T-helper 1 cell treated with Interleukin-12 subunit alpha and Interleukin-12 subunit beta and Interleukin-4 antibody, amounts not matched to agents 30 μg/mL and 1 μg/mL, for 36 hours (primary cell): ENCODE data around the gene HOMER1.

Source experiments
- H3K27ac Mint-ChIP-seq: one replicate; pipeline ENCODE4 v1.8.0; 2021; ENCODE audit warnings: mild to moderate bottlenecking, mixed read lengths
- H3K27me3 Mint-ChIP-seq: one replicate; pipeline ENCODE4 v1.8.0; 2021; ENCODE audit warnings: low read depth, mixed read lengths
- H3K36me3 Mint-ChIP-seq: one replicate; pipeline ENCODE4 v1.8.0; 2021; ENCODE audit warnings: low read depth, mixed read lengths
- H3K4me1 Mint-ChIP-seq: one replicate; pipeline ENCODE4 v1.8.0; 2021; ENCODE audit warnings: low read depth, mixed read lengths
- H3K4me3 Mint-ChIP-seq: one replicate; pipeline ENCODE4 v1.8.0; 2021; ENCODE audit warnings: mild to moderate bottlenecking, moderate library complexity, mixed read lengths
- H3K9me3 Mint-ChIP-seq: one replicate; pipeline ENCODE4 v1.8.0; 2021; ENCODE audit warnings: mixed read lengths

The HOMER1 gene

DNA sequence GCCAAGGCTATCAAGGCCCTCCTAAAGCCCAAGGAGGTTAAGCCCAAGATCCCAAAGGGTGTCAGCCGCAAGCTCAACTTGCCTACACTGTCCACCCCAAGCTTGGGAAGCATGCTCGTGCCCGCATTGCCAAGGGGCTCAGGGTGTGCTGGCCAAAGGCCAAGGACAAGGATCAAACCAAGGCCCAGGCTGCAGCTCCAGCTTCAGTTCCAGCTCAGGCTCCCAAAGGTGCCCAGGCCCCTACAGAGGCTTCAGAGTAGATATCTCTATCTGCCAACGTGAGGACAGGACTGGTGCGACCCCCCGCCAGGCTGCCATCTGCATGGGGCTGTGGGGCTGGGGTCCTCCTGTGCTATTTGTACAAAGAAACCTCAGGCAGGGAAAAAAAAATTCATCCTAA, 3.3 kb downstream of the HOMER1 start:
- H3K36me3 Mint-ChIP-seq = peaks cover 3% of the 10 kb centered on the region
- H3K4me3 Mint-ChIP-seq = no peak overlapping the region
- peaks cover 30% of the 10 kb centered on the region for H3K27me3 Mint-ChIP-seq
- no peaks in the 10 kb centered on the region for H3K9me3 Mint-ChIP-seq
- peaks cover 29% of the 10 kb centered on the region for H3K4me1 Mint-ChIP-seq
- H3K27ac Mint-ChIP-seq = no peak overlapping the region

DNA sequence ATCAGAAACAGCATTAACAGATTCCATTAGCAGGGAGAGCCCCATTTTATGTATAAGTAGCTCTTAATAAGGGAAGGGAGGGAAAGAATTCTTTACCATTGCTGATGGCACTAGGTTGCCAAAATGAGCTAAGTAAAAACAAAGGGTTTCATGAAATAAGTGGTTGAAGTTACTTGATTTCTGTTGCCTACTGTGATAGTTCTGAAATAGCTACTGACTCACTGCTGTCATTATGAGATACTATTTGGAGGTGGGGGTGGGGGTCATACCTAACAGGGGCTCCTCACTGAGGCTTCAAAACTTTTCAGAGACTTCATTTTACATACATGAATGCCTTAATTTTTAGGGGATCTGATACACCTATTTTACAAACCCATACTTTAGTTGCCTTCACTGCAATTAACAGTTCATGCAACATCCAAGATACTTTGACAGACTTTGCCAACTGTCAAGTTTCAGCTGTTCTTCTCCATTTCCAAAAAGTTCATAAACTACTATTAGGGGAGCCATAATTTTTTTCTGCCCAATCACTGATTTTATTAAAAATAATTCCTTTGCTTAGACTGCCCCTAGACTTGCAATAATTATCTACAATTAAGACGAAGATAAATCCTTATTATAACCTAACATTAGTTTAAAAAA, 4.6 kb downstream of the HOMER1 start:
- peaks cover 1% of the 10 kb centered on the region for H3K36me3 Mint-ChIP-seq
- no peak overlapping the region for H3K4me3 Mint-ChIP-seq
- H3K27me3 Mint-ChIP-seq = peaks cover 30% of the 10 kb centered on the region
- no peaks in the 10 kb centered on the region for H3K9me3 Mint-ChIP-seq
- H3K4me1 Mint-ChIP-seq = peaks cover 24% of the 10 kb centered on the region
- no peak overlapping the region for H3K27ac Mint-ChIP-seq

DNA sequence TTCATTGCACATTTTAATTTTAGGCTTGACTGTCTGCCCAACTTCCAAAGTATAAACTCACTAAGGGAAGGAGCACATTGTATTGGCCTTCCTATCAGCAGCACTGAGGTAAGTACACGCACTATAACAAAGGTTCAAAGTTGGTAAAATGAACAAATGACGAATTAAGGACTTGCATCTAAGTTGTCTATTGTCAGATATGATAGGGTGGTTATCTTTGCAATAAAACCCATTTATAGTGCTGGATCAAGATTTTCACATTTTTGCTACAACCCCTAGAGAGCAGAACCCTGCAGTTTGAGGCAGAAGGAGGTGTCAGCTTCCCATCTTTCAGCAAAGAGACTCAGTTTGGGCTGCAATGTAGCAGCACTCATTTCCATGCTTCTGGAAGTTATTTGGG, 5.1 kb downstream of the HOMER1 start:
- Mint-ChIP-seq H3K27me3 (peaks cover 30% of the 10 kb centered on the region), H3K4me1 (peaks cover 23% of the 10 kb centered on the region), H3K36me3 (no peaks in the 10 kb centered on the region), H3K4me3 (no peak overlapping the region), H3K9me3 (no peaks in the 10 kb centered on the region), H3K27ac (no peak overlapping the region)

GRCh38 chr5:79508354-79508753, 5.6 kb downstream of the HOMER1 start:
- Mint-ChIP-seq H3K4me1 (peaks cover 23% of the 10 kb centered on the region), H3K27ac (no peak overlapping the region), H3K36me3 (no peaks in the 10 kb centered on the region), H3K27me3 (peaks cover 30% of the 10 kb centered on the region), H3K9me3 (no peaks in the 10 kb centered on the region), H3K4me3 (no peak overlapping the region)

DNA sequence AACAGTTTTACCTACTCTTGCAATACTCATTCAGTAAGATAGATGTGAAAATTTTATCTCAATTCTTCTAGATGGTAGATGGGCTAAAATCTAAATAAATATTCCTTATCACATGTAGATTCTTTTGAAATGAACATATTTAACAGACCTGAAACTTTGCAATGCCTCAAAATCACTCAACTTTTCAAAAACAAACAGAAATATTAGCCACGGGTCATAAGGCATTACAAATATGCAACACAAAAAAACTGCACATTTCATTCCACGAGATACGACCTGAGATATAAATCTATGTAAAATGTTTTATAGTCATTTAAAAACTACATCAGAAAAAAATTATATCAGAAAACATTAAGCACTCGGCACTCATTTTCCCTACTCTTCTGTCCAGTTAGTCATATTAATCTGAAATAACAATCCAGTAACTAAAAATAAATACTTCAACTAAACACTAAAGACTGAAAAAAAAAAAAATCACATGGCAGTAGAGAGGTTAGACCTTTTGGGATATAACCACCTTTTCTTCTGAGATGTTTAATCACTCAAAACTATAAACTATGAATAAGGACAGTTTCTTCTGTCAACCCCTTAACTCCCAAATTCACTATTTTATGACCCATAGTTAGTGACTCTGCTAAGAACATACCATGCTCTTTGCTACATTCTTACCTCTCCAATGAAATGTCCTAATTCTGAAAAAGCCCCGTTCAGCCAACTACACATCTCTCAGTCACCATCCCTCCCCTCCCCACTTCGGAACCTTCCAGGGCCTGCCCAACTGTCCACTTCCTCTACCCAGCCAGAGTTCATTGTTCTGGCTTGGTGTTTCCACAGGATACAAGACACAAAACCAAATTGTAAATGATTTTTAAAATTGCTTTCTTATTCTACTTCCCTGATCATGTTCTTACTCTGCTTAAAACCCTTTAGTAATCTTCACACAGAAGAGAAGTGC, 6.4 kb downstream of the HOMER1 start:
- Mint-ChIP-seq H3K27me3 (peaks cover 23% of the 10 kb centered on the region), H3K27ac (no peak overlapping the region), H3K36me3 (no peaks in the 10 kb centered on the region), H3K9me3 (no peaks in the 10 kb centered on the region), H3K4me1 (peaks cover 15% of the 10 kb centered on the region), H3K4me3 (no peak overlapping the region)

DNA sequence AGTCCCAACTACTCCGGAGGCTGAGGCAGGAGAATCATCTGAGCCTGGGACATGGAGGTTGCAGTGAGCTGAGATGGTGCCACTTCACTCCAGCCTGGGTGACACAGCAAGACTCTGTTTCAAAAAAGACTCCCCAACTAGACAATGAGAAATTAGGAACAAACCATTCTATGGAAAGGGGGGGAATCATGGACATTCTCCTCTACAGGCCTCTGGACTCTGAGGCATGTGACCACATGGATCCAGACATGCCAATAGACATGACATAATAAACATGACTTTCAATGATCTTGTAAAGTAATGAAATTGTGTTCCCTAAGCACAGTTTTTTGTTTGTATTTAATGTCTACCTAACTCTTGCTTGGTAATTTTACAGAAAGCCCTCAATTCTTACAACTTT, 8.8 kb downstream of the HOMER1 start:
- Mint-ChIP-seq H3K27me3 (peaks cover 3% of the 10 kb centered on the region), H3K4me1 (peaks cover 2% of the 10 kb centered on the region), H3K27ac (no peak overlapping the region), H3K4me3 (no peak overlapping the region), H3K36me3 (no peaks in the 10 kb centered on the region), H3K9me3 (no peaks in the 10 kb centered on the region)

DNA sequence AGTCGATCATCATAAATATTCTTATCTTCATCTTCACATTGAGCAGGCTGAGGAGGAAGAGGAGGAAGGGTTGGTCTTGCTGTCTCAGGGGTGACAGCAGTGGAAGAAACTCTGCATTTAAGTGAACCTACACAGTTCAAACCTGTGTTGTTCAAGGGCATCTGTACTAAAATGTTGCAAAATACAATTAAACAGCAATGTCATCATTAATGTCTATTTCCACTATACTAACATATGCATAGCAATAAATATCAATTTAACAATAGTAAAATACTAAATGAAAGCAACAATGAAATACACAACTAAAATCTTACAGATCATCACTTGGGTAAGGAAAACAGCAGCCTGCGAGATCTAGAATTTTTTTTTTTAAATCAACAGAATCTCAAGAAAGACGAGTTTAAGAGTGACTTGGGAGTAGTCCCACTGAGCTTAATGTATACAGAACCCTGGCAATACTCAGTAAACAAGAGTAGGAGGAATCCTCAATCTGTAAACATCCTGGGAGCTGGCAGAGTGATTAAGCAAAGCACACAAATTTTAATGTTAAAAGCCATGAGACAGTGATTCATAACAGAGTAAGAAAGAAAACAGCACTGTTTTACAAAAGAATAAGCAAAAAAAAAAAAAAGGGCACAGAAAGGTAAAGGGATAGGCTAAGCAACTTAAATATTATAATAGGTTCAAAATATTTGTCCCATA, 10.0 kb downstream of the HOMER1 start:
- Mint-ChIP-seq H3K4me1 (peaks cover 4% of the 10 kb centered on the region), H3K36me3 (no peaks in the 10 kb centered on the region), H3K27ac (no peak overlapping the region), H3K4me3 (no peak overlapping the region), H3K27me3 (no peaks in the 10 kb centered on the region), H3K9me3 (no peaks in the 10 kb centered on the region)

GRCh38 chr5:79499640-79500273, 14.2 kb downstream of the HOMER1 start:
- no peak overlapping the region for H3K4me3 Mint-ChIP-seq
- H3K9me3 Mint-ChIP-seq = no peaks in the 10 kb centered on the region
- no peak overlapping the region for H3K27ac Mint-ChIP-seq
- H3K27me3 Mint-ChIP-seq = no peaks in the 10 kb centered on the region
- peaks cover 2% of the 10 kb centered on the region for H3K4me1 Mint-ChIP-seq
- H3K36me3 Mint-ChIP-seq = no peaks in the 10 kb centered on the region

DNA sequence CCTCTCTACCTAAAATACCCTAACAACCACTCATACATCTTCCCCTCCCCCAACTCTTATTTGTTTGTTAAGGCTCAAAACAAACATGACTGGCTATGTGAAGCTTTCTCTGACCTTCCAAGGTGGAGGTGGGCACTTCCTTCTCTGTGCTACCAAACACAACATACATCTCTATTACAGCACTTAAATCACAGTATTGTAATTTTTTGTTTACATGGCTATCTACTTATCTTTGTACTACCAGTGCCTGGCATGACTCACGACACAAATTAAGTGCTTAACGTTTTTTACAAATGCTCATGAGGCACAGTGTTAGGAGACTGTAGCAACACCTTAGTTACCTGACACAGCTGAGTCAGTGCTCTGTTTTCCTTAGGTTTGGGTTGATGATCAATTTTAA, 18.6 kb downstream of the HOMER1 start:
- Mint-ChIP-seq H3K27ac (no peak overlapping the region), H3K9me3 (no peaks in the 10 kb centered on the region), H3K4me1 (peaks cover 2% of the 10 kb centered on the region), H3K27me3 (no peaks in the 10 kb centered on the region), H3K4me3 (no peak overlapping the region), H3K36me3 (no peaks in the 10 kb centered on the region)

DNA sequence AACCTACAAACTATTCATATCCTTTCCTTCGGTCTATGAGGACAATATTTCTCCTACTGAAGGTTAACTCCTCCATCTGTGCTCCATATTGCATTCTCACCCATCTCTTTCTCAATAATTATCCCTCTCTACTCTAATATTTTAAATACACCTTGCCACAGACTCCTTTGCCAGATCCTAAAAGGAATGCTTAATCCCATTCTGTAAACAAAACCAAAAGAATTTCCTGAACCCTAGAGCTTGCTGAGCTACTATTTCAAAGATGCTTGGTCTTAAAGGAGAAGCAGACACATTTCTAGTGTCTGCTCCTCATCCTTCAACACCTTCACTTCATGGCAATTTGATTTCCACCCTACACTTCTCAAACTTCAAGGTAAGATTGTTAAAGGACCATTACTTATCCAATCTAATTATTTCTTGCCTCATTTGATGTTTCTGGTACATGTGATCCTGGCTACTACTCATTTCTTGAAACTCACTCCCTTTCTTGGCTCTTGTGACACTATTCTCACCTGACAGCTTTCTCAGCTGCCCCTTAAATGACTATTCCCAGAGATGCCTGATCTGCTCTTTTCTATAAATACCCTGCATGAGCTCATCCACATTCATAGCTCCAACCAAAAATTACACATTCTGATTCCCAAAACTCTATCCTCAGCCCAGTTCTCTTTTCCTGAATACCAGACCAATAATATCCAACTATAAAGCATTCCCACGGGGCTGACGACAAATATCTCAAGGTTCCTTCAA, 20.2 kb downstream of the HOMER1 start:
- no peak overlapping the region for H3K4me3 Mint-ChIP-seq
- H3K36me3 Mint-ChIP-seq = no peaks in the 10 kb centered on the region
- no peak overlapping the region for H3K27ac Mint-ChIP-seq
- H3K27me3 Mint-ChIP-seq = no peaks in the 10 kb centered on the region
- no peaks in the 10 kb centered on the region for H3K4me1 Mint-ChIP-seq
- no peaks in the 10 kb centered on the region for H3K9me3 Mint-ChIP-seq

DNA sequence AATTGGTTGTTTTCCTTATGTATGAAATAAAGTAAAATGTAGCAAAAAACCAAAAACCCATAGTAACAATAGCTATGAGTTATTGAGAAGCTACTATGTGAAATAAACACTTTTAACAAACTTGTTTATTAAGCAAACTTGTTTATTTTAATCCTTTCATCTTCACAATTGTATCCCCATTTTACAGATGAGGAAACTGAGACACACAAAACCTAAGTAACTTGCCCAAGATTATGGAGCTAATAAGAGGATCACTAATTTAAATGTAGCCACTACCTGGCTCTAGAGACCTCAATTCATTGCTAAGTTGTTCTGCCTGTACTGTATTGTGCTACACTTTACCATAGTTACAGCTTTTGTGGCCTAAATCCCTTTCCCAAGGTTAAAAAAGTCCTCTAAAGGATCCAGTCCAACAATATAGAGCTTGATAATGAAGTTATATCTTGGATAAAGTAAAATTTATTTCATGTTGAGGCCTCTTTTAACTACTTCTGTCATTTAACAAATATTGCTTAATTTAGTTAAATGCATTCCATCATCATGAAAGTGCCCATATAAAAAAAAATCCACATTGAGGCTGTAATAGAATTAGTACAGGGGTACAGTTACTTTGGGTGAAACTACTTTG, 22.1 kb downstream of the HOMER1 start:
- no peak overlapping the region for H3K27ac Mint-ChIP-seq
- H3K36me3 Mint-ChIP-seq = no peaks in the 10 kb centered on the region
- no peaks in the 10 kb centered on the region for H3K4me1 Mint-ChIP-seq

DNA sequence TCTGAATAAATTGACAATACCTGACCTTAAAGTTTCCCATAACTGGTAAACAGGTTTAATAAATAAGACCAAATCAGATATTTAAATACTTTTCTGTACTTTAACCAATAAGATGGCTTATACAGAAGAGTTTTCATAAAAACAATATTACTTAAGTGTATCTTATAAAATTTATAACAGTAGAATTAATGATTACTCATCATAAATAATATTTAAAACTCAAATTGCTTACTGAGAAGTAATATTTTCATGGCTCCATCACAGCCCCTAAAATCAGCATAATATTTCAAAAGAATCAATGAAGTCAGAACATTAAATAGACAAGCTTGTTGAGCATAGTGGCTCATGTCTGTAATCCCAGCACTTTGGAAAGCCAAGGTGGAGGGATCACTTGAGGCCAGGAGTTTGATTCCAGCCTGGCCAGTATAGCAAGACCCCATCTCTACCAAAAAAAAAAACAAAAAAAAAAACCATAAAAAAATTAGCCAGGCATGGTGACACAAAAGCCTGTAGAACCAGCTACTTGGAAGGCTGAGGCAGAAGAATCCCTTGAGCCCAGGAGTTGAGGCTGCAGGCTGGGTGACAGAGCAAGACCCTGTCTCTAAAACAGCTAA, 23.5 kb downstream of the HOMER1 start:
- Mint-ChIP-seq H3K27me3 (no peaks in the 10 kb centered on the region), H3K9me3 (no peaks in the 10 kb centered on the region), H3K36me3 (no peaks in the 10 kb centered on the region), H3K27ac (no peak overlapping the region), H3K4me3 (no peak overlapping the region), H3K4me1 (no peaks in the 10 kb centered on the region)

More for the DNA sequence above, 22.1 kb downstream of the HOMER1 start:
- Mint-ChIP-seq H3K27me3 (no peaks in the 10 kb centered on the region), H3K9me3 (no peaks in the 10 kb centered on the region), H3K4me3 (no peak overlapping the region)

DNA sequence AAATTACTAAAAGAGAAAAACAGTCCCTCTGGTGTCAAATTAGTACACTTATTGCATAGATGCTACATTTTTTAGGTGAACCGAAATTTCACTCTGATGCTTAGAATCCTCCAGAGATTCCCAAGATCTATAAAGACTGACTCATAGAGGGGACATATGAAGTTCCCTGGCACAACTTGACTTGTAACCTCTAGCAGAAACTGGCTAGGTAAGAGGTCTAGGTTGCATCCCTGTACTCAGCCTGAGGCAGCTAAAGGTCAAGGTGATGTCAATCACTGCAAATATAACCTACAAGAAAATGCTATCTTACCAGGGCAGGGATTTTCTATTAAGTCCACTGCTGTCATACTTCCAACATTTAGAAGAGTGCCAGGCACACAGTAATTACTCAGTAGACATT, 24.2 kb downstream of the HOMER1 start:
- H3K4me1 Mint-ChIP-seq = no peaks in the 10 kb centered on the region
- H3K36me3 Mint-ChIP-seq = no peaks in the 10 kb centered on the region
- H3K27ac Mint-ChIP-seq = no peak overlapping the region
- H3K4me3 Mint-ChIP-seq = no peak overlapping the region
- no peaks in the 10 kb centered on the region for H3K27me3 Mint-ChIP-seq
- H3K9me3 Mint-ChIP-seq = no peaks in the 10 kb centered on the region
